ENCODE results near the gene PNN.

GRCh38 chr14:39211109-39211741 is 36.2 kb downstream of the PNN start:
- TF ChIP-seq POLR2A (IDR thresholded peaks at IDR 0.05; ENCODE audit: low read length) (no peak), GATA1 (IDR thresholded peaks at IDR 0.05; ENCODE audit: low read depth, low read length) (no peak)

All from erythroblast (primary cell).